Activated CD4-positive, alpha-beta T cell treated with anti-CD3 and anti-CD28 coated beads, Interleukin-2, amount 50 U/mL, for 4 hours (primary cell): ENCODE results near the gene ACTN1.
A peak's percentile ranks its signal among the peaks of the same experiment; 100 is the strongest.

ENCODE experiments used
- DNase-seq, 2 experiments: peaks; one replicate each; pipeline ENCODE4 v3.0.0-alpha.2; 2020

Gene ACTN1

GRCh38 chr14:68884031-68885030 lies 94.8 kb downstream of the ACTN1 start:
- no peak for DNase-seq

- DNase-seq, result no peak
Observed at GRCh38 chr14:68882235-68882634, 96.9 kb downstream of the ACTN1 start.

GRCh38 chr14:68881396-68881795 lies 97.7 kb downstream of the ACTN1 start:
- no peak for DNase-seq

DNA sequence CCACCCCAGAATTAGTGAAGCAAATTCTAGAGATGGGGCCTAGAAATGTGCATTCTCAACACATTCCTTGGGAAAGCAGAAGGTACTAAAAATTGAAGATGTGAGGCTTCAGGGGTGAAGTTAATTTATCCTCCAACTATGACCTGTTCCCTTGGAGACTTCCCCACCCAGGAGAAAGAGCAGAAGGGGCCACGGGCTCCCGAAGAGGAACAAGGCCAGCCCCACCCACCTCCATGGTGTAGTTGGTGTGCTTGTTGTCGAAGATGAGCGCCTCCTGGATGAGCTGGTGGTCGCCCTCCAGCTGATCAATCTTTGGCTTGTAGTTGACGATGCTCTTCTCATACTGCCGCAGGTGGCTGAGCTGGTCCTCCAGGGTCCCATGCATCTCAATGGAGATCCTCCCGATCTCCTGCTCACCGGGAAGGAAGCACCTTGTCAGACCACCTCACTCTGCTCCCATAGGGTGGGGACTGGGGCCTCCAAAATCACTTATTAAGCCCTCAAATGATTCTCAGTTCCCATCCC lies 98.5 kb downstream of the ACTN1 start:
- no peak for DNase-seq

DNA sequence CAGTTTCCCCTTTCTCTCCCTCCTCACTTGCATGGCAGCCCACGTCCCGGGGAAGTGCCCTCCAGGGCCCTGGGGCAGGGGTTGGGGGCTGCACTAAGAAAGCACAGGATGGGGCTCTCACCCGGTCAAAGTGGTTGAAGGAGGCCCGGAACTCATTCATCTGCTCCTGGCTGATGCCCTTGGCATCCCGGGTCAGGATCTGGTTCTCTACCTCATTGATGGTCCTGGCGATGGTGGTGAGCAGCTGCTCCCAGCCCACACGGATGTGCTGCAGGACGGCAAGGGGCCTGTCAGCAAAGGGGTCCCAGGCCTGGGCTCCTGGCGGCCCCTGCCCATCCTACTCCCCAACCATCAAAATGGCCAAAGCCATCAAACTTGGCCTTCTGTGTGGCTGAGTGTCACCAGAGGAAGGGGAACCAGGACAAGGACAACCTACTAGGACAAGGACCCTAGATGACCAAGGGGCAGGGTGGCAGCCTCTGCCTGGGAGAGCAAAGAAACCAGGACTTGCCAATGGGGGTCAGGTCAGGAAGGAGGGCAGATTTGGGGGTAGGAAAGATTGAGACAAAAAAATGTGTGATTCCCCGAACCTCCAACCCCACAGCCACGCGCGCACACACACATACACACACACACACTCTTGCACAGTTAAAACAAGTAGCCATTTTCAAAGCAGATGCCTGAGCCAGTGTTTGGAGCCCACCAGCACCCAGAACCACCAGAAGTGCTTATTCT lies 99.1 kb downstream of the ACTN1 start:
- no peak for DNase-seq

- DNase-seq, result no peak
Observed at GRCh38 chr14:68879321-68879781, 99.8 kb downstream of the ACTN1 start.

GRCh38 chr14:68878908-68879307 lies 100.2 kb downstream of the ACTN1 start:
- DNase-seq, result no peak

- no peak for DNase-seq
Observed at GRCh38 chr14:68877993-68878575, 101.0 kb downstream of the ACTN1 start.

DNA sequence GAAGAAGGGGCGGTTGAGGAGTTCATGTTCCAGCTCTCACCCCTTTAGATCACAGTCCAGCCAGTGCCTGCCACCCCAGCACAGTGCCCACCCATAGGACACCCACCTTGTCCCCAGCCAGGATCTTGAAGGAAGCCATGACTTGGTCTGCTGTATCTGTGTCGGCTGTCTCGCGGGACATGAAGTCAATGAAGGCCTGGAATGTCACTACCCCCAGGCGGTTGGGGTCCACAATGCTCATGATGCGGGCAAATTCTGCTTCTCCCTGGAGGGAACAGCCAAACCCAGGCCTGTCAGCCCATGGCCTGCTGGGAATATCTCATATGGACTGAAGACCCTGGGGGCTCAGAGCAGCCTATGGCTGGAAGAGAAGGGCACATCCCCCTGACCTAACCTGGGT lies 102.1 kb downstream of the ACTN1 start:
- DNase-seq, result no peak

- no peak for DNase-seq
Observed at GRCh38 chr14:68874746-68875155, 104.4 kb downstream of the ACTN1 start.

DNA sequence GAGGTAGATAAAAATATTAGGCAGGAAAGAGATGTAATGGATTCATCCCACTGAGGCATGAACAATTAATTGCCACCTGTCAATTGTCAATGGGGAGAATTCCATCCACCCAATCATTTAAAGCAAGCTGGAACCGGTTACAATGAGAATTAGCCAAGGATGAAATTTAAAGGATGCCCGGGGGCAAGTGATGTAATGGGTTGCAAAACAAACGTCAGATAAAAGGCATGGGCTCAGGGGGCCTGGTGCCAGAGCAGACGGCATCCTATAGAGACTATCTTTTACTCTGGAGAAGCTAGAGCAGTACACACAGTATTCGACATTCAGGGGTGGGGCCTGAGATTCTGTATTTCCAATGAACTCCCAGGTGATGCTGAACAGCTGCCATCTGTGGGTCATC lies 105.7 kb downstream of the ACTN1 start:
- no peak for DNase-seq

DNA sequence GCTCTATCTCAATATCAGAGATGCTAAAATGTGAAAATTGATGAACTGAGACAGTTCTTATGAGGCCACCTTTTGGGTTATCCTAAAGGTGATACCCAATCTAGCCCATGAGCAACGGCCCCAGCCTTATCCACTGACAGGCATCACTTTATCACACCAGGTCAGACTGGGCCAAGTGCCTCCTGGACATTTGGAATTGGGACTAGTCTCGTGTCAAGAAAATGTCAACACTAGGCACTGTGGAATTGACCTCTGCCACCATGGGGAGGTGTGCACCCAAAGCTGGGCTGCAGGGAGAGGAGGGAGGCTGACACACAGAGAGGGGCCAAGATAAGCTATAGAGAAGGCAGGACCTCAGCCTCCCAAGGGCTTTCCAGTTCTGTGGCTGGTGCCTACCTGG lies 107.7 kb downstream of the ACTN1 start:
- no peak for DNase-seq

GRCh38 chr14:68866991-68867533 lies 112.0 kb downstream of the ACTN1 start:
- DNase-seq, result no peak

DNA sequence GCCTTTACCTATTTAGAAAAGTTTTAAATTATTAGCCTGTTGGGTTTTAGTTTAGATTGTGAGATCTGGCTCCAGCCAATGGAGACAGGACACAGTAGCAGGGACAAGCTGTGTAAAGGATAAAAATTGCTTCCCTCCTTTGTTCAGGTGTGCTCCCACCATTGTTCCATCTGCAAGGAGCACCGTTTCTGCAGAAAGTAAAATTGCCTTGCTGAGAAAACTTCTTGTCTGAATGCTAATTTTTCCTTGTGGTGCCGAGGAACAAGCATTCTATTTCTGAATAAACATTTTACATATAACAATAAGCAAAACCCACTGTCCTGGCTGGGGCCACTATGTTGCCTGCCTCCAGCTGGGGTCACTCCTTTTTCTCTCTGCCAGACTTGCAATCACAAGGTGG lies 113.6 kb downstream of the ACTN1 start:
- DNase-seq, result no peak

GRCh38 chr14:68864361-68864750 lies 114.7 kb downstream of the ACTN1 start:
- DNase-seq, result no peak

- DNase-seq, result no peak
Observed at GRCh38 chr14:68863610-68864360, 115.3 kb downstream of the ACTN1 start.

GRCh38 chr14:68862954-68863594 lies 116.0 kb downstream of the ACTN1 start:
- peak; percentile 55 to 57 for DNase-seq

DNA sequence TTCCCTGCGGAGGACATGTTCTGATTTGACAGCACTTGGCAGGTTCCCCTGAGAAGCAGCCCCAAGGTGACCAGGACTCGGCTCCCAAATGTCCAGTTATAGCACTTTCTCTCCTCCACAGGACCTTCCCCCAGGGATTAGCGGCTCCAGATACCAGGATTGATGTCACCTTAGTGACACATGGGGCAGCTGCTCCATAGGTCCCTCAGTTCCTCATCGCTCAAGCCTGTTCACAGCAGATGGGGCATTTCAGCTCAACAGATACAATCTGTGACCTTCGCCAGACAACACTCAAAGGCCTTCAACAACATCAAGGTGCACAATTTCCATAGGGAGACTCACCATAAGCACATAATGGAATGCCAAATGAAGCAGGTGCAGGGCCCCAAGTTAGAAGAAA lies 118.3 kb downstream of the ACTN1 start:
- DNase-seq, result no peak

- no peak for DNase-seq
Observed at GRCh38 chr14:68857516-68858070, 121.5 kb downstream of the ACTN1 start.

DNA sequence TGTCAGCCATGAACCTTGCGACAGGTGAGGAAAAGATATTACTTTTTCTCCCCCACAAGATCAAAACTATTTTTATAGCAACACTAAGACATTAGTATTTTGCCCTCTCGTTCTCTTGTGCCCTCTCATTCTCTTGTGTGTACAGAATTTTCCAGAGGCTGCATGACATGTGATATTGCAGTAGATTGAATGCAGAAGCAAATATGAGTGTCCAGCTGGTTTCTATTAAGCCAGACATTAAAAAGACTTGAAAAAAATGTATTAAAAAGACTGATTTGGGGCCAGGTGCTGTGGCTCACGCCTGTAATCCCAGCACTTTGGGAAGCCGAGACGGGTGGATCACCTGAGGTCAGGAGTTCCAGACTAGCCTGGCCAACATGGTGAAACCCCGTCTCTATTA lies 122.5 kb downstream of the ACTN1 start:
- no peak for DNase-seq

DNA sequence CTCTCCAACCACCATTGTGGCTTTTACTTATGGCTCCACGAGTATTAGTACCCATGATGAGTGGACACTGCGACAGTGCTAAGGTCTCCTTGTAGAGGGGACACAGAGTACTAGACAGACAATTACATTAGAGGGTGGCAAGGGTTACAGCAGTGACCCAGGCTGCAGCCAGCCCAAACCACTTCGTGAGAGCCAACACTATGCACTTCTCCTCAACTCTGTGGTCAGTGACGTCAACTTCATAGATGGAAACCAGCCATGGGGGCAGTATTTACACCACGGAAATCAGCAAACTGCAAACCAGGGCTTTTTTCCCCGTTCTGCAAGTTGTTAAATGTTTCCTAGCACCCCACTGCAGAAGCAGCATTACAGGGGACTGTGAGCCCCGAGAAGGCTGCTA lies 124.7 kb downstream of the ACTN1 start:
- no peak for DNase-seq
